ENCODE results near the gene AP3B1. TPM values are rescaled to one million over a fixed set of nuclear protein-coding genes. Genes with fewer than 3 reads are reported as not detected.

The AP3B1 gene, protein sequence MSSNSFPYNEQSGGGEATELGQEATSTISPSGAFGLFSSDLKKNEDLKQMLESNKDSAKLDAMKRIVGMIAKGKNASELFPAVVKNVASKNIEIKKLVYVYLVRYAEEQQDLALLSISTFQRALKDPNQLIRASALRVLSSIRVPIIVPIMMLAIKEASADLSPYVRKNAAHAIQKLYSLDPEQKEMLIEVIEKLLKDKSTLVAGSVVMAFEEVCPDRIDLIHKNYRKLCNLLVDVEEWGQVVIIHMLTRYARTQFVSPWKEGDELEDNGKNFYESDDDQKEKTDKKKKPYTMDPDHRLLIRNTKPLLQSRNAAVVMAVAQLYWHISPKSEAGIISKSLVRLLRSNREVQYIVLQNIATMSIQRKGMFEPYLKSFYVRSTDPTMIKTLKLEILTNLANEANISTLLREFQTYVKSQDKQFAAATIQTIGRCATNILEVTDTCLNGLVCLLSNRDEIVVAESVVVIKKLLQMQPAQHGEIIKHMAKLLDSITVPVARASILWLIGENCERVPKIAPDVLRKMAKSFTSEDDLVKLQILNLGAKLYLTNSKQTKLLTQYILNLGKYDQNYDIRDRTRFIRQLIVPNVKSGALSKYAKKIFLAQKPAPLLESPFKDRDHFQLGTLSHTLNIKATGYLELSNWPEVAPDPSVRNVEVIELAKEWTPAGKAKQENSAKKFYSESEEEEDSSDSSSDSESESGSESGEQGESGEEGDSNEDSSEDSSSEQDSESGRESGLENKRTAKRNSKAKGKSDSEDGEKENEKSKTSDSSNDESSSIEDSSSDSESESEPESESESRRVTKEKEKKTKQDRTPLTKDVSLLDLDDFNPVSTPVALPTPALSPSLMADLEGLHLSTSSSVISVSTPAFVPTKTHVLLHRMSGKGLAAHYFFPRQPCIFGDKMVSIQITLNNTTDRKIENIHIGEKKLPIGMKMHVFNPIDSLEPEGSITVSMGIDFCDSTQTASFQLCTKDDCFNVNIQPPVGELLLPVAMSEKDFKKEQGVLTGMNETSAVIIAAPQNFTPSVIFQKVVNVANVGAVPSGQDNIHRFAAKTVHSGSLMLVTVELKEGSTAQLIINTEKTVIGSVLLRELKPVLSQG
- total RNA-seq (2022; extraction: Qiagen RNA extraction; ENCODE audit: low read depth): 18.9 to 35.1 TPM (median 34.4 TPM) in 5 replicates

DNA sequence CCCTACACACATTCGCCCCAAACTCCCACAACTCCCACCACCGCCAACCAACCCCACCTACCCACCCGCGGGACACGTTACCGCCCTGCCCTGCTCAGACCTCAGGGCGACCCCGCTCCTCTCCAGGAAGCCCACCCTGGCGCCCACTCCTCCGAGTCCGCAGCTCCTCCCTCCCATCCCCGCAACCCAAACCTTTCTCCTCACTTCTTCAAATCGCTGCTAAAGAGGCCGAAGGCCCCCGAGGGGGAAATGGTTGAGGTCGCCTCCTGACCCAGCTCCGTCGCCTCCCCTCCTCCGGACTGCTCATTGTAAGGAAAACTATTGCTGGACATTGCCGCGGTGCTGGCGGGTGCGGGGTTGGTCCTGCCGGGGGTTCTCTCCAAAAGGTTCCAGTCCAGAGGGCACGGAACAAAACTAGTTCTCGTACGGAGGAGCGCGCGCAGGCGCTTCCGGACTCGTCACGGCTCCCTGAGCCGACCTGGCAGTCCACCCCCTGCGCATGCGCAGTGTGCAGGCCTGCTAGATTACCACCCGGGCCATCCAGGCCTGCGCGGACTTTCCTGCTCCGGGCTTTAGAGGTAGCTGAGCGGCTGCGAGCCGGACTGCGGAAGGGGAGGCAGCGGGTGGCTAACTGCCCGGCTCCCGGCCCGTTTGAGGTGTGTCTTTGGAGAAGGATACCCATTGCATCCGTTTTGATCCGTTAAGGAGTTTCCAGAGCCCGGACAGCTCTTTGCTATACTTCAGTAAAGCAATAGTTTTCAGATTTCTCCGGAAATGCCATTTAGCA lies at the start of gene AP3B1:
TSS of gene AP3B1 (minus strand) at position 451 of the 787 bp plus-strand sequence. CDS start at position 332, 119 bp downstream.

Other genes with a start within 250 kb of the AP3B1 start
- gene SCAMP1, start 65.9 kb upstream of the AP3B1 start, total RNA-seq (2022; extraction: Qiagen RNA extraction; ENCODE audit: low read depth): 13.7 to 30.2 TPM (median 27.3 TPM) in 5 replicates

All from A549 treated with RU486 at 1 μM for 4 hours (cell line).